NCI-H446 treated with DMSO at 0.1 percent for 48 hours (cell line): ENCODE measurements around the gene VIPAS39.
"Not testable (repeated sequence)": the region's sequence is repeated elsewhere in the genome, so short reads cannot be mapped to it uniquely, and the experiment has no call there.

Source experiments
- DNase-seq: peaks from one replicate; lab custom pipeline; 2025; lab: John Stamatoyannopoulos, UW

VIPAS39 gene

GRCh38 chr14:77470224-77470870 lies 12.9 kb upstream of the VIPAS39 start:
- no peak for DNase-seq

- DNase-seq: no peak
These were observed 12.1 kb upstream of the VIPAS39 start for GRCh38 chr14:77469539-77469938.

- DNase-seq: no peak
These were observed 11.7 kb upstream of the VIPAS39 start for GRCh38 chr14:77469067-77469505.

- DNase-seq: no peak
These were observed 10.4 kb upstream of the VIPAS39 start for GRCh38 chr14:77467801-77468200.

- peak; percentile 16 for DNase-seq
These were observed 1.8 kb upstream of the VIPAS39 start for GRCh38 chr14:77459072-77459723.

GRCh38 chr14:77458249-77458950 lies 999 bp upstream of the VIPAS39 start:
- no peak for DNase-seq

GRCh38 chr14:77457115-77457521 lies 283 bp downstream of the VIPAS39 start:
- no peak for DNase-seq

- DNase-seq: no peak
These were observed 1.3 kb downstream of the VIPAS39 start for GRCh38 chr14:77455966-77456640.

GRCh38 chr14:77442196-77442595 lies 15.2 kb downstream of the VIPAS39 start:
- DNase-seq: no peak

- no peak for DNase-seq
These were observed 17.5 kb downstream of the VIPAS39 start for GRCh38 chr14:77439861-77440260.

GRCh38 chr14:77438596-77438995 lies 18.8 kb downstream of the VIPAS39 start:
- no peak for DNase-seq

- no peak for DNase-seq
These were observed 21.4 kb downstream of the VIPAS39 start for GRCh38 chr14:77436042-77436441.

GRCh38 chr14:77426396-77426795 lies 31.0 kb downstream of the VIPAS39 start:
- no peak for DNase-seq

GRCh38 chr14:77424862-77425261 lies 32.5 kb downstream of the VIPAS39 start:
- DNase-seq: no peak

GRCh38 chr14:77423423-77423822 lies 34.0 kb downstream of the VIPAS39 start, which contains the start of gene NOXRED1:
Gene NOXRED1, minus strand, starts transcription at chr14:77423523. Its CDS starts 634 bp downstream, at chr14:77422889.
- no peak for DNase-seq

- no peak for DNase-seq
These were observed 36.2 kb downstream of the VIPAS39 start for GRCh38 chr14:77421201-77421600.

- no peak for DNase-seq
These were observed 40.6 kb downstream of the VIPAS39 start for GRCh38 chr14:77416836-77417235.

- not testable (repeated sequence) for DNase-seq
These were observed 41.3 kb downstream of the VIPAS39 start for GRCh38 chr14:77416098-77416497.

- not testable (repeated sequence) for DNase-seq
These were observed 41.9 kb downstream of the VIPAS39 start for GRCh38 chr14:77415403-77416030.

GRCh38 chr14:77409131-77409533 lies 48.3 kb downstream of the VIPAS39 start:
- no peak for DNase-seq

GRCh38 chr14:77407158-77407557 lies 50.2 kb downstream of the VIPAS39 start:
- DNase-seq: no peak

GRCh38 chr14:77406718-77407117 lies 50.7 kb downstream of the VIPAS39 start:
- DNase-seq: no peak
